ENCODE results near the gene PEAK3.
A peak's percentile ranks its signal among the peaks of the same experiment; 100 is the strongest.

PEAK3 gene

DNA sequence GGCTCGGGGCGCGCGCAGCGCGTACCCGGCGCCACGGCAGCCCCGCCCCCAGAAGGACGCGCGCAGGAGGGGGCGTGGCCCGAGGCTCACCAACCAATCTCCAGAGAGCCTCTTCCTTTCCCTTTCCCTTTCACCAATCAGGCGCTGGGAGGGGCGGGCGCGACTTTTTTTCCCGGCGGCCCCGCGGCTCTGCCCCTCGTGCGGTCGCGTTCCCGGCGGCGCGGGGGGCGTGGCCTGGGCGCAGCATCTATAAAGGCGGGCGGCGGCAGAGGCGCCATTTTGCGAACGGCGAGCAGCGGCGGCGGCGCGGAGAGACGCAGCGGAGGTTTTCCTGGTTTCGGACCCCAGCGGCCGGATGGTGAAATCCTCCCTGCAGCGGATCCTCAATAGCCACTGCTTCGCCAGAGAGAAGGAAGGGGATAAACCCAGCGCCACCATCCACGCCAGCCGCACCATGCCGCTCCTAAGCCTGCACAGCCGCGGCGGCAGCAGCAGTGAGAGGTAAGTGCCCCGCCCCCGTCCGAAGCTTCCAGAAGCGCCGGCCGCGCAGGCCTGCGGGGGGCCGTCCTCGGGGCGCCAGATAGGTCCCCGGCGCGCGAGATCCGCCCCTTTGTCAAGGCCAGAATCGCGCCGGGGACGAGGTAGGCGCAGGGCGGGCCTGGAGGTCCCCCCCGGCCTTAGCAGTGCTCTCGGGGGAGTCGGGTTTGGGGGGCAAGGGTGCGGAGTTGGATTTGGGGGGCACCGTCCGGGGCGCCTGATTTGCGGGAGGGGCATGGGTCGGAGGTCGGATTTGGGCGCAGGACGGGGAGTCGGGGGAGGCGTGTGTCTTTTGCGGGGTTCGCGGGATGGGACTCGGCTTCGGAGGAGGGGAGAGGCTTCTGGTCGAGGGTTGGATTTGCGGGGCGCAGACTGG lies 12.5 kb downstream of the PEAK3 start:
- DNase-seq = peak; percentile 90

DNA sequence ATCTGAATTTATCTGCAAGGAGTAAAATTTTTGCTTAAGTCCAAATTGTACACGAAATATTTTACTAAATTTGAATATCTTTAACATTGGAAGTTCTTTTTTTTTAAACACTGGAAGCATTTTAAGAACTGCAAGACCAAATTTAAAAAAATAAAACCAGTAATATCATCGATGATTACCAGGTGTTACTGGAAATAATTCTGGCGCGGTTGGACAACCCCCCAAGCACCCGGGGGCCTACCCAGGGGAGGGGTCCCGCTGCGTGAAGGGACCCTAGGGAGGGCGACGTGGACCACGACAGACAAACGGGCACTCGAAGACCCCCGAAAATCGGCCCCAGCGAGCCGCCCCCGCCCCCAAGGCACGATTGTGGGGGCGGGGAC lies 13.1 kb downstream of the PEAK3 start:
- DNase-seq = no peak

DNA sequence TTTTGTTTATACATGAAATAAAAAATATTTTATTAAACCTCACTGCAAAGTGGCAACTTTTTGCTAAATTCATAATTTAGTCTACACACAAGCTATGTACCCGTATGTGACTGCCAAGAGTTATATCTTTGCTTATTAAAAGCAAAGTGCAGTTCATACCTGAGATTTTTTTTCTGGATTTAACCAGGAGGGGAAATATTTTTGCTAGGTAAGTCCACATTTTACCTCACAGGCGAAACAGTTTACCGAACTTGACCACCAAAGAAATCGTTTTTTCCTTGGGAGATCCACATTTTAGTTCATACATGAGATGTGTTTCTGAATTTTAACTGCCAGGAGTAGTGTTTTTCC lies 13.5 kb downstream of the PEAK3 start:
- no peak for DNase-seq

DNA sequence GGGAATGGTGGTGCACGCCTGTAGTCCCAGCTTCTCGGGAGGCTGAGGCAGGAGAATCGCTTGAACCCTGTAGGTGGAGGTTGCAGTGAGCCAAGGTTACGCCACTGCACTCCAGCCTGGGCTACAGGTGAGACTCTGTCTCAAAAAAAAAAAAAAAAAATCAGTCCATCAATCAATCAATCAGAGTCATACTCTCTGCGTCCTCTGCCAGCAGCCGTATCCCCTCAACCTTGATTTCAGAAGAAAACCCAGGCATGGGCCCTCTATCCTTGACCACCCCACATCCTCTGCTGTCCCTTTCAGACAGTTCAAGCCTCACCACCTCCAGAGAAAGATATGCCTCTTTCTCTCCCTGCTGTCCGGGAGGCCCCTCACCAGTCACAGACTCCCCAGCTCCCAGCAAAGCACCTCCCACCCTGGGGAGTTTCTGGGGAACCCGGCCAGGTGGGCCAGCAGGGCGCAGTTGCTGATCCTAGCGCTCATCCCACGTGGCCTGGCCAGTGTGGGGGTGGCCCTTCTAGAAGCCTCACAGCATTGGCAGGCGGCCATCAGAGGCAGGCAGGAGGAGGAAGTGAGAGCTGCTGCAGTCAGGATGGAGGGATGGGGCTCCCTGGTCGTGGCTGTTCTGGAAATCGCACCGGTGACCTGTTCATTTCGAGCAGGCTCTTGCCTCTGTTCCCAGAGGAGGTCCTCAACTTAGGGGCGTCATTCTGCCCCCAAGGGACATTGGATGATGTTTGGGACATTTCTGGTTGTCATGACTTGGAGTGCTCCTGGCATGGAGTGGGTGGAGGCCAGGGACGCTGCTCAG lies 15.6 kb downstream of the PEAK3 start:
- DNase-seq = peak; percentile 76

DNA sequence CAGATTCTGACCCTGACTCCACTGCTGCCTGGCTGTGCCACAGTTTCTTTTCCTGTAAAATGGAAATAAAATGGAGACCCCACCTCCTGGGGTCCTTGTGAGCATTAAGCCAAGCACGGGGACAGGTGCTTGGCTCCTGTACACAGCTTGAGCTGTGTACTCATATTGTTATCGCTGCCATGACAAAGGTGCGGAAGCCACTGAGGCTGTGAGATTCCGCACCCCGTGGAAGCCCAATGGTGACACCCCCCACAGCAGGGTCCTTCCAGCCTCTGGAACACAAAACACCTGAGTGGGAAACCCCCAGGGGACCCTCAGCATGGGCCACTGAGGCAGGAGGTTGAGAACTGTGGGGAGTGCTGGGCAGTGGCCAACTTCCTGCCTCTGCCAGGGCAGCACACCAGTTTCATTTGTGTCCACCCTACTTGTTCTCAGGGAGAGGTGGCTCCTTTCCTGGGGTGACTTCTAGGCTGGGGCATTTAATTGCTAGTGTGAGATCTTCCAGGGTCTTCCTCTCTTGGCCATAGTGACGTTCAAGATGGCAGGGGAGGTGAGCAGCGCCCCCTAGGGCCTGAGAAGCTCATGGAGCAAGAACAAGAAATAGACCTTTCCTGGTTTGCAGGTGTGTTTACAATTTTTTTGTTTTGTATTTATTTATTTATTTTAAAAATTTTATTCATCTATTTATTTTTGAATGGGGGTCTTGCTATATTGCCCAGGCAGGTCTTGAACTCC lies 20.4 kb downstream of the PEAK3 start:
- DNase-seq = no peak

DNA sequence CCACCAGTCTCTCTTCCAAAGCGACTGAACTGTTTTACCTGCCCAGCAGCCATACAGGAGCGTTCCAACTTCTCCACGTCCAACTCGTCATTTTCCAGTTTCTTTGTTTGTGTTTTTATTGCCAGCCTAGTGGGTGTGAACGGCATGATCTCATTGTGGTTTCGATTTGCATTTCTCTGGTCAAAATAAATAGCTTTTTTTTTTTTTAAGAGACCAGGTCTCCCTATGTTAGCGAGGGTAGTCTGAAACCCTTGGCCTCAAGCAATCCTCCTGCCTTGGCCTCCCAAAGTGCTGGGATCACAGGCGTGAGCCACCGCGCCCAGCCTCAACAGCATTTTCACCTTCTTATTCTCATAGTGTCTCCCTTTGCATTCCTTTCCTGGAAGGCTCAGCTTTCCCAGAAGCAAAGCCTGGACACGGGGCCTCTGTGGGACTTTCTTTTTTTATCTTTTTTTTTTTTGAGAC lies 21.6 kb downstream of the PEAK3 start:
- DNase-seq = no peak

DNA sequence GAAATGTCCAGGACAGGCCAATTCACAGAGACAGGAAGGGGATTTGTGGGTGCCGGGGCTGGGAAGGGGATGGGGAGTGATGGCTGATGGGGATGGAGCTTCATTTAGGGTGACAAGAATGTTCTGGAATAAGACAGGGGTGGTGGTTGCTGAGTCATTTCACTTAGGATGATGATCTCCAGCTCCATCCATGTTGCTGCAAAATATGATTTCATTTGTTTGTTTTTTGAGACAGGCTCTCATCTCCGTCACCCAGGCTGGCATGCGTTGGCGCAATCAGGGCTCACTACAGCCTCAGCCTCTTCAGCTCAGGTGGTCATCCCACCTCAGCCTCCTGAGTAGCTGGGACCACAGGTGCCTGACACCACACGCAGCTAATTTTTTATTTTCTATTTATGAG lies 22.6 kb downstream of the PEAK3 start:
- DNase-seq = no peak

DNA sequence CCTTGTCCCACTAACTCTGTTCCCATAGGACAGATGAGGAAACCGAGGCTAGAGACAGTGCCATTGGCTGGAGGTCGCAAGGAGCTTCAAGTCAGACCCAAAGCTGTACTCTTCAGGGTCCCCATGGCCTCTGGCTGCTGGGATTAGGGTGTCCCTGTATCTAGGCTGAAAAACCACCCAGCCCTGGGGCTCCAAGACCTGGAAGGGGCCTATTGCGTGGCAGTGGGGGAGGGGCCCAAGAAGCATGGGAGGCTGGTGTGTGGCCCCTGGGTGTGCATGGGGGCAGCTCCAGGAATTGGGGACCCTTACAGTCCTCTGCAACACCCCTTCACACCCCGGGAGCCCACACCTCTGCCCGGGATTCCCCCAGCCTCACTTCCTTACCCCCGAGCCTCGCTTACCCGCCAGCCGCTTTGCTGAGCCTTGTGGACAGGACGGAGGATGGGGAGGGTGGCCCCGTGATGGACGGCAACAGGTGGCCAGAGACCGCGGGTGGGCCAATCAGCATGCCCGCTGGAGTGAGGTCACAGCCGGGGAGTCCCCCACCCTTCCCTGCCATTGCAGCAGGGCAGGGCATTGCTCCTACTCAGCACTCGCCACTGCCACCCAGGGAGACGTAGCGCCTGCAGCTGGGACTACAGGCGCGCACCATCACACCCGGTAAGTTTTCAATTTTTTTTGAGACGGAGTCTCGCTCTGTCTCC lies 25.8 kb downstream of the PEAK3 start, which contains the start of gene JSRP1:
TSS of gene JSRP1 (minus strand) at position 436 of the 704 bp plus-strand sequence. CDS start 1,103 bp downstream, outside the sequence.
- DNase-seq = no peak

DNA sequence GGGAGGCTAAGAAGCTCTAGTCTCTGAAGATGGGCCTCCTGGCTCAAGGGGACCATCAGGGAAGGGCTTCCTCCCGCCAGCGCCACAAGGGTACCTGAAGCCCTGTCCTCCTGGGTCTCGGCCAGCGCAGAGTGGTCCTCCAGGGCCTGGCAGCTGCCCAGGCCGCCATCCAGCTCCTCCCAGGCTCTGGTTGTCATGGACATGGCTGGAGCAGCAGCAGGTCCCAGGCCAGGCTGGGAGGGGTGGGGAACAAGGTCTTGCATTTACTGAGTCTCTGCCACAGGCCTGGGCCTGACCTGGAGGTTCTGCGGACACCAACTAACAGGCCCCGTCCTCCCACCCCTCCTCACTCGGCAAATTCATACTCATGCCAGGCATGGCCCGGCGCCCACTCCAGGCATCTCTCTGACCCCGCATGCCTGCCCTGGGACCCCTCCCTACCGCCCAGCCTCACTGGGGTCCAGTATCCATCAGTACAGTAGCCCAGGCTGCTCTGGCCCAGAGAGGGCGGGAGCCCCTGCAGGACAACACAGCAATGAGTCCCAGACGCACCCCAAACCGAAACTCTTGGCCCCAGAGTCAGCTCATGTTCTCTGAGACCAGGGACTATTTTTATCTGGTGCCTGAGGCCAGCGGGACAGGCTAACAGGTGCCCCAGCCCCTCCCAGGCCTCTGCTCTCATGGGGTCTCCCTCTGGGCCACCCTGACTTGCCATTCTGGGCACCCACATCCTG lies 26.7 kb downstream of the PEAK3 start:
- DNase-seq = no peak

DNA sequence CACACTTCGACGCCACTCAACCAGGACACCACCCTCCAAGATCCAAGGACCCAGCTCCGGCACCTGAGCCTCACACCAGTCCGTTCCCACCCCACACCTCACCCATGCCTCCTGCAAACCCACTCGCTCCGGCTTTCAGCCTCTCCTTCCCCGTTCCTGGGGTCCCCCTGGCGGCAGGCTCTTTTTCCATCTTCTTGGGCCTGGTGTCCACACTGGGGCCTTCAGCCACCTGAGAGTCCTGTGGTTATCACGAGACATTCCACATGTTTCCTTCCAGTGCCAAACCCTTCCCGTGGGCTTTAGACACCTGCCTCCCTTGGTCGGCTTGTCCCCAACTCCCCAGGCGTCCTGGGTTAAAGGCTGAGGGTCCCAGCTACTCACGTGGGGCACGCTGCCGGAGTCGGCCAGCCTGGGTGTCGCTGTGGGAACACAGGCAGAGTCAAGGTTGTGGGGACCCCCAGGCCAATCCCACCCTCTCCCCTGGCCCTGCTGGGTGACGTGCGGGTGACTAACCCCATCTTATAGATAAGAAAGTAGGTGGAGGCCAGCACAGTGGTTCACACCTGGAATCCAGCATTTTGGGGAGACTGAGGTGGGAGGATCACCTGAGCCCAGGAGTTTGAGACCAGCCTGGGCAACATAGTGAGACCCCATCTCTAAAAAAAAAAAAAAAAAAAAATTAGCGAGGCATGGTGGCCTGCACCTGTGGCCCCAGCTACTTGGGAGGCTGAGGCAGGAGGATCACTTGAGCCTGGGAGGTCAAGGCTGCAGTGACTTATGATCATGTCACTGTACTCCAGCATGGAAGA lies 27.7 kb downstream of the PEAK3 start:
- DNase-seq = no peak

DNA sequence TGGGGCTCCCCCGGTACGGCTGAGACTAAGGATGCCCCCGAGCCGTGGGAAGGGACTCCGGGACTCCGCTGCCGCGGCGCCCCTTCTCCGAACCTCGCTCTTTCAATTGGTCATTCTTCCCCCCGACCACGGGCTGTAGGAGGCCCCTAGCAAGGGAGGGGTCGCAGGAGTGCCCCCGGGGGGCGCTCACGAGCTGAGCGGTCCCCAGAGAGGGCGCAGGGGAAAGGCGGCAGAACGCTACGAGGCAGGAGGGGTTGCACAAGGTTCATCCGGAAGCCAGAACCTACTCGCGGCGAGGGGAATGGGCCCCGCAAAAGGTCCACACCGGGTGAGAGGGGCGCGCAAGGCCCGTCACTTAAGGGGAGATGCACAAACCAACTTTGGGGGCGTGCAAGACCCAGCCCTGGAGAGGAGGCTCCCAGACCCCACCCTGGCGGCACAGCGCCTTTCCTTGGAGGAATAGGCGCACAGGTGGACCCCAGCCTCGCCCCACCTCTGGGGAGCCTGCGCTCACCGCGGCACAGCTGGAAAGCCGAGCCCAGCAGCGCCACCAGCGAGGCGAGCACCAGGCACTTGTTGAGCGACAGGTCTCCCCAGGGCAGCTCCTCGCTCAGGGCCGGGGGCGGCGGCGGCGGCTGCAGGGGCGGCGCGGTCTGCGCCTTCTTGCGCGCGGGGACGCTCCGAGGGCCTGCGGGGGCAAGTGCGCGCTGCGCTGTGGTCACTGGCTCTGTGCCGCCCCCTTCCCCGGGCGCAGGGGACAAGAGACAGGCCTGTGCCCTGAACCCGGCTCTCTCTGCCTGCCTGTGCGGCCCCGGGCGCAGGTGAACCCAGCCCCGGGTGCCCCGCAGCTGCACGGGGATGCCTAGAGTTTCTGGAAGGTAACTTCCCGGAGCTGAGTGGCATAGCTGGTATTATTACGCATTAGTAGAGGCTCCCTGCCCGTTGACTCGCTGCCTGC lies 28.6 kb downstream of the PEAK3 start:
- DNase-seq = no peak

DNA sequence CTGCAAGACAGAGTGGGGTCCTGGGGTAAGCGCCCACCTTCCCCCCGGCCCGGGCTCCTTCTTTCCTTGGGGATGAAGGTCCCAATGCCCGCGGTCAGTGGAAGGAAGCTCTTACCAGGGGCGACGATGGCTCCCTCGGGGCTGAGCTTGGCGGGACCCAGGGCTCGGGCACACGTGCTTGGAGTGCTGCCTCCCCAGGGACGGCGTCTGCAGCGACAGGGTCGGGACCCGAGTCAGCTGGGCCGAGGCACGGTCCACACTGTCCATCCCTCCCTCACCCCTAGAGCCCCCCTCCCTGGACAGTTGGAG lies 29.2 kb downstream of the PEAK3 start:
- DNase-seq = no peak

DNA sequence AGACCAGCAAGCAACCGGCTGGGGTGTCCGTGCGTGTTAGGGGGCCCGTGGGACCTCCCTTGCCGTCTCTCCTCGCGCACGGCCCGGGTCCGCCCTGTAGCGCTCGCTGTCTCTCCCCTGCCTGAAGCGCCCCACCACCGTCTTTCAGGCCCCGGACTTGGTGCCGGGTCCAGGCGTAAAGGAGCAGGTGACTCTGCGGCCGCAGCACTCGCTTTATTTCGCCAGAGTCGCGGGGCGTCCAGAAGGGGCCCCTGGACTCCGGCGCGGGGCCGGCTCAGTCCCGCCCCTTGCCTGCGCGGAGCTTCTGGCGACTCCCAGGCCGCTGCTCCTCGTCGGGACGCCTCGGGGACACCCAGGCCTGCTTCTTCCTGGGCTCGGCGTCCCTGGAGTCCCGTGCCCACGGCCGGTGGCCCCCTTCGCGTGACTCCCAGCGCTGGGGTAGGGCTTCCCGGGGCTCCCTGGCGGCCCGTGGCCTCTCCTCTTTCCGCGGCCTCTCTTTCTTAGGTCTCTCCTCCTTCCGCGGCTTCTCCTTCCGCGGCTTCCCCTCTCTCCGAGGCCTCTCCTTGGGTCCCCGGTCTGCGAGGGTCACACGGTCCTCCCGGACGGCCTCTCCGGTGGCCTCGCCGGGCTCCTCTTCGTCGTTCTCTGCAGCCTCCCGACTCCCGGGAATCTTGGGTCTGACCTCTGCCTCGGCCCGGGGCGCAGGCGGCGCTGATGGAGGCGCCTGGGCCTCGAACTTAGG lies 29.7 kb downstream of the PEAK3 start:
- DNase-seq = no peak

DNA sequence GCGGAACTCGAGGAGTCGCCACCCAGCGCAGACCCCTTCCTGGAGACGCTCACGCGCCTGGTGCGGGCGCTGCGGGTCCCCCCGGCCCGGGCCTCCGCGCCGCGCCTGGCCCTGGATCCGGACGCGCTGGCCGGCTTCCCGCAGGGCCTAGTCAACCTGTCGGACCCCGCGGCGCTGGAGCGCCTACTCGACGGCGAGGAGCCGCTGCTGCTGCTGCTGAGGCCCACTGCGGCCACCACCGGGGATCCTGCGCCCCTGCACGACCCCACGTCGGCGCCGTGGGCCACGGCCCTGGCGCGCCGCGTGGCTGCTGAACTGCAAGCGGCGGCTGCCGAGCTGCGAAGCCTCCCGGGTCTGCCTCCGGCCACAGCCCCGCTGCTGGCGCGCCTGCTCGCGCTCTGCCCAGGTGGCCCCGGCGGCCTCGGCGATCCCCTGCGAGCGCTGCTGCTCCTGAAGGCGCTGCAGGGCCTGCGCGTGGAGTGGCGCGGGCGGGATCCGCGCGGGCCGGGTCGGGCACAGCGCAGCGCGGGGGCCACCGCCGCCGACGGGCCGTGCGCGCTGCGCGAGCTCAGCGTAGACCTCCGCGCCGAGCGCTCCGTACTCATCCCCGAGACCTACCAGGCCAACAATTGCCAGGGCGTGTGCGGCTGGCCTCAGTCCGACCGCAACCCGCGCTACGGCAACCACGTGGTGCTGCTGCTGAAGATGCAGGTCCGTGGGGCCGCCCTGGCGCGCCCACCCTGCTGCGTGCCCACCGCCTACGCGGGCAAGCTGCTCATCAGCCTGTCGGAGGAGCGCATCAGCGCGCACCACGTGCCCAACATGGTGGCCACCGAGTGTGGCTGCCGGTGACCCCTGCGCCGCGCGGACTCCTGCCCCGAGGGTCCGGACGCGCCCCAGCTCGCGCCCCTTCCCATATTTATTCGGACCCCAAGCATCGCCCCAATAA lies 30.6 kb downstream of the PEAK3 start:
- no peak for DNase-seq

DNA sequence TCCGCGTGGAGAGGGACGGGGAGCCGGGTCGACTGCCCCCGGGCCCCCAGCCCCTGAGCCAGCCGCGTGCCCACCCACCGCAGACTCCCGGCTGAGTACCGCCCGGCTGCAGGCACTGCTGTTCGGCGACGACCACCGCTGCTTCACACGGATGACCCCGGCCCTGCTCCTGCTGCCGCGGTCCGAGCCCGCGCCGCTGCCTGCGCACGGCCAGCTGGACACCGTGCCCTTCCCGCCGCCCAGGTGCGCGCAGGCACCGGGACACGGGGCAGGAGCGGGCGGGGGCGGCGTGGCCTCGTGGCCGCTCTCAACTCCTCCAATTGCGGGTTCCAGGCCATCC lies 31.2 kb downstream of the PEAK3 start:
- DNase-seq = no peak

DNA sequence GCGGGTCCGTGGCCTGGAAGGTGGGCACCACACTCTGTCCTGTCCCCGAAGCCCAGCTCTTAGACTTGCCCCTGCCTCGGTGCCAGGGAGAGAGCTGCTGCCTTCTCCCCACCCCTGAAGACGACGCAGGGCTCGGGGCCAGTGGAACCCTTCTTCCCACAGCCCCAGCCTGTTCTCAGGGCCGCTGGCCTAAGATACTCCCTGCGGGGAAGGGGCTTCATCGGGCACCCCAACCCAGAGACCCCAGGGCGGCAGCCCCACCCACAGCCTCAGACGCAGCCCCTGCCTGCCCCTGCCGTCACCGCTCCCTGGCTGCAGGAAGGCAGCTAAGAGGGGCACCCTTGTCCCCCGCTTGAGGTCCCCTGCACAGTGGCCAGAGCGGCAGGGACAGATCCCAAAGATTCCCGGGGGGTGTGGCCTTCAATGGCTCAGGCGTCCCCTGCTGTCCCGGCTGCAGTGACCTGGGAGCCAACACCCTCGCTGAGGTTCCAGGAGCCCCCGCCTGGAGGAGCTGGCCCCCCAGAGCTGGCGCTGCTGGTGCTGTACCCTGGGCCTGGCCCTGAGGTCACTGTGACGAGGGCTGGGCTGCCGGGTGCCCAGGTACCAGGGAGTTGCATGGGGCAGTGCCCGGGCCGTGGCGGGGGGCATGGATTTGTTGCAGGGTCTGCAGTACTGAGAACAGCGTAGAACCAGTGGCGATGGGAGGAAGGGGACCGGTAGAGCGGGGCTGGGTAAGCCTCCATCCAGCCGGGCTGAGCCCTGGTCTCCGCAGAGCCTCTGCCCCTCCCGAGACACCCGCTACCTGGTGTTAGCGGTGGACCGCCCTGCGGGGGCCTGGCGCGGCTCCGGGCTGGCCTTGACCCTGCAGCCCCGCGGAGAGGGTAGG lies 31.9 kb downstream of the PEAK3 start:
- no peak for DNase-seq
